Thoracic aorta (tissue), 2 donors: ENCODE results near the gene OSM. TPM values are rescaled to one million over a fixed set of nuclear protein-coding genes. Genes with fewer than 3 reads are reported as not detected.

Experiments used
- ATAC-seq: fragments of 150-250 bp; one replicate; pipeline ENCODE4 v1.8.0; 2017; ENCODE audit warnings: low read depth; ENCODE audit not compliant: insufficient number of reproducible peaks, low FRiP score
- DNase-seq: peaks from one replicate; pipeline ENCODE4 v3.0.0-alpha.2; 2020; ENCODE audit warnings: low spot score
- H3K27ac ChIP-seq, 2 donors: fragments of 200-600 bp; sonication (generic); 1 replicate in 1 of 2; 2 replicates in 1 of 2; pipeline ENCODE4 v1.5.1; 2016; ENCODE audit warnings: mild to moderate bottlenecking in 2 of 2, moderate library complexity in 2 of 2
- H3K27me3 ChIP-seq: fragments of 200-600 bp; sonication (generic); replicated peaks from 2 replicates; pipeline ENCODE4 v1.6.0; 2016; ENCODE audit warnings: mild to moderate bottlenecking; ENCODE audit not compliant: insufficient read depth
- H3K36me3 ChIP-seq: fragments of 200-600 bp; sonication (generic); one replicate; pipeline ENCODE4 v1.5.1; 2016
- H3K4me1 ChIP-seq, 2 donors: fragments of 200-600 bp; sonication (generic); 1 replicate in 1 of 2; 2 replicates in 1 of 2; pipeline versions ENCODE4 v1.5.1 to v1.6.0; 2016; ENCODE audit warnings: low read depth in 2 of 2, mild to moderate bottlenecking in 1 of 2; ENCODE audit not compliant: control insufficient read depth in 1 of 2
- H3K4me3 ChIP-seq: fragments of 200-600 bp; sonication (generic); 2 replicates; pipeline ENCODE4 v1.5.1; 2016; ENCODE audit warnings: mild to moderate bottlenecking
- H3K9me3 ChIP-seq: fragments of 200-600 bp; sonication (generic); 2 replicates; pipeline ENCODE4 v1.5.1; 2016
- CTCF ChIP-seq: fragments of 200-600 bp; sonication (generic); IDR thresholded peaks from one replicate; pipeline ENCODE4 v1.5.1; 2019; ENCODE audit warnings: antibody characterized with exemption
- total RNA-seq, 2 donors: library from RNA; depleted of rRNA; stranded (reverse); fragments of >200 nt; gene quantifications; one replicate each; pipeline versions ENCODE4 v1.1.0 to v1.2.3, GENCODE V29; 2016

The OSM gene
- total RNA-seq, 2 donors from 2014 or later = 3.5 to 27.1 TPM

GRCh38 chr22:30290342-30291057 lies 23.8 kb upstream of the OSM start:
- no peak for TF ChIP-seq CTCF
- Histone ChIP-seq H3K9me3 (no peaks in the 10 kb centered on the region), H3K27me3 (no peaks in the 10 kb centered on the region), H3K36me3 (peaks cover 49% of the 10 kb centered on the region), H3K4me1 (peaks cover 16 to 42% of the 10 kb centered on the region in 2 donors), H3K4me3 (peak overlapping the region; percentile 75), H3K27ac (peak overlapping the region; percentile 95 to 96)
- no peak for DNase-seq
- ATAC-seq = peak; percentile 9

GRCh38 chr22:30289980-30290313 lies 23.3 kb upstream of the OSM start:
- peaks cover 16 to 42% of the 10 kb centered on the region in 2 donors for H3K4me1 ChIP-seq
- DNase-seq = no peak
- peak overlapping the region; percentile 95 to 96 for H3K27ac ChIP-seq
- H3K36me3 ChIP-seq = peaks cover 50% of the 10 kb centered on the region
- H3K9me3 ChIP-seq = no peaks in the 10 kb centered on the region
- peak overlapping the region; percentile 75 for H3K4me3 ChIP-seq
- no peaks in the 10 kb centered on the region for H3K27me3 ChIP-seq
- no peak for TF ChIP-seq CTCF
- ATAC-seq = peak; percentile 3

- peak; percentile 68 for ATAC-seq
- Histone ChIP-seq H3K4me1 (peaks cover 16 to 42% of the 10 kb centered on the region in 2 donors), H3K27me3 (no peaks in the 10 kb centered on the region), H3K27ac (peak within 1 kb of the TSS; percentile 96), H3K9me3 (no peaks in the 10 kb centered on the region), H3K4me3 (peak within 1 kb of the TSS; percentile 75), H3K36me3 (peaks cover 49% of the 10 kb centered on the region)
- DNase-seq = peak; percentile 98
- TF ChIP-seq CTCF = no peak
Observed at GRCh38 chr22:30289141-30289979, 22.7 kb upstream of the OSM start, which contains the start of gene CASTOR1. TSS of gene CASTOR1 (minus strand) at chr22:30289505. CDS start at chr22:30289497, 8 bp downstream.

- Histone ChIP-seq H3K36me3 (peaks cover 41% of the 10 kb centered on the region), H3K9me3 (no peaks in the 10 kb centered on the region), H3K4me1 (peaks cover 16 to 42% of the 10 kb centered on the region in 2 donors), H3K27me3 (no peaks in the 10 kb centered on the region), H3K4me3 (peak overlapping the region; percentile 75), H3K27ac (peak overlapping the region; percentile 96)
- TF ChIP-seq CTCF = no peak
- ATAC-seq (no peak), DNase-seq (no peak)
Observed at GRCh38 chr22:30288419-30289140, 21.9 kb upstream of the OSM start.
